Measurements from ENCODE around the gene JOSD2.

DNA sequence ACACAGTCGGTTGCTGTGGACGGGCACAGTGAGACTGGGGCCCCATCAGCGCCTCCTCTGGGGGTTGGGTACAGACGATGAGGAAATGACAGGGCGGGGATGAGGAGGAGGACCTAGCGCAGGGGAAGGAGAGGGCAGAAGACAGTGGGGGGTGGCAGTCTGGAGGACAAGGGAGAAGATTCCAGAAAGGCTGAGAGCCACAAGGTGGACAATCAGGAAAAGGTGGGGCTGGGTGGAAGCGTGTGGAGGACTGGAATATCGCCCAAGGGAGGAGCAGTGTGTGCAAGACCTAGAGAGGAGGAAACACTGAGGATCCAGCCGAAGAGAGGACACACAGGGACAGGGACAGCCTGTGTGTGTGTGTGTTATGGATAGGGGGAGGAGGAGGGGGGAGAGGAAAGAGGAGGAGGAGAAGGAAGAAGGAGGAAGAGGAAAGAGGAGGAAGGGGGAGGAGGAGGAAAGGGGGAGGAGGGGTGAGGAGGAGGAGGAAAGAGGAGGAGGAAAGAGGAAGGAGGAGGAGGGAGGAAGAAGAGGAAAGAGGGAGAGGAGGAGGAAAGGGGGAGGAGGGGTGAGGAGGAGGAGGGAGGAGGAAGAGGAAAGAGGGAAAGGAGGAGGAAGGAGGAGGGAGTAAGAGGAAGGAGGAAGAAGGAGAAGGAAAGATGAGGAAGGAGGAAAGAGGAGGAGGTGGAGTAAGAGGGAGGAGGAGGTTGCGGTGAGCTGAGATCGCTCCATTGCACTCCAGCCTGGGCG lies 18.5 kb downstream of the JOSD2 start:
- TF ChIP-seq, protein P1, sequence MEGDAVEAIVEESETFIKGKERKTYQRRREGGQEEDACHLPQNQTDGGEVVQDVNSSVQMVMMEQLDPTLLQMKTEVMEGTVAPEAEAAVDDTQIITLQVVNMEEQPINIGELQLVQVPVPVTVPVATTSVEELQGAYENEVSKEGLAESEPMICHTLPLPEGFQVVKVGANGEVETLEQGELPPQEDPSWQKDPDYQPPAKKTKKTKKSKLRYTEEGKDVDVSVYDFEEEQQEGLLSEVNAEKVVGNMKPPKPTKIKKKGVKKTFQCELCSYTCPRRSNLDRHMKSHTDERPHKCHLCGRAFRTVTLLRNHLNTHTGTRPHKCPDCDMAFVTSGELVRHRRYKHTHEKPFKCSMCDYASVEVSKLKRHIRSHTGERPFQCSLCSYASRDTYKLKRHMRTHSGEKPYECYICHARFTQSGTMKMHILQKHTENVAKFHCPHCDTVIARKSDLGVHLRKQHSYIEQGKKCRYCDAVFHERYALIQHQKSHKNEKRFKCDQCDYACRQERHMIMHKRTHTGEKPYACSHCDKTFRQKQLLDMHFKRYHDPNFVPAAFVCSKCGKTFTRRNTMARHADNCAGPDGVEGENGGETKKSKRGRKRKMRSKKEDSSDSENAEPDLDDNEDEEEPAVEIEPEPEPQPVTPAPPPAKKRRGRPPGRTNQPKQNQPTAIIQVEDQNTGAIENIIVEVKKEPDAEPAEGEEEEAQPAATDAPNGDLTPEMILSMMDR (conservative IDR thresholded peaks at IDR 0.05; ENCODE audit: low read depth, low read length): no peak
- TF ChIP-seq EZH2 (IDR thresholded peaks at IDR 0.05; ENCODE audit: low read length, unreplicated experiment) (no peak), EZH2phosphoT487 (IDR thresholded peaks at IDR 0.05; ENCODE audit: borderline replicate concordance, low read length) (no peak)
